Bone marrow (tissue), 2 donors: ENCODE data around the gene TUFT1.
A peak's percentile ranks its signal among the peaks of the same experiment; 100 is the strongest.
"Not testable (repeated sequence)": the region's sequence is repeated elsewhere in the genome, so short reads cannot be mapped to it uniquely, and the experiment has no call there.

ENCODE experiments used
- DNase-seq, 2 donors: peaks; one replicate each; lab custom pipeline; 2025; lab: John Stamatoyannopoulos, UW

TUFT1 gene

GRCh38 chr1:151512801-151513625, 27.1 kb upstream of the TUFT1 start:
- DNase-seq: no peak

- no peak for DNase-seq
Measured at GRCh38 chr1:151513626-151514121, 26.4 kb upstream of the TUFT1 start.

DNA sequence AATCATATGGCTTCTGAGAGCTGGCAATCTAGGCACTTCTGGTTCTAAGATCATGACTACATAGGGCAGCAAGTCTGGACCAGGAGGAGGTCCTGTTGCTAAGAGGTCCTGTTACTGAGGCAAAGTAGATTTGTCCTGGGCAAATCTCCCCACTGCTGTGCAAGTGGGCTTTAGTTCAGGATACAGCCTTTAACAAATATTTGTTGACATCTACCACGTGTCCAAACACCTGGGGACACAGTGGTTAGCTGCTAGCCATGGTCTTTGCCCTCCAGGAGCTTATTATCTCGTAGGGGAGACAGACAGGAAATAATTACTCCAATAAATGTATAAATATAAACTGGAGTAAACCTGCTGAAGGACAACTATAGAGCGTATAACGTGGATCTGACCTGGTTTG, 25.7 kb upstream of the TUFT1 start:
- DNase-seq: no peak

GRCh38 chr1:151515265-151515664, 24.8 kb upstream of the TUFT1 start:
- no peak for DNase-seq

DNA sequence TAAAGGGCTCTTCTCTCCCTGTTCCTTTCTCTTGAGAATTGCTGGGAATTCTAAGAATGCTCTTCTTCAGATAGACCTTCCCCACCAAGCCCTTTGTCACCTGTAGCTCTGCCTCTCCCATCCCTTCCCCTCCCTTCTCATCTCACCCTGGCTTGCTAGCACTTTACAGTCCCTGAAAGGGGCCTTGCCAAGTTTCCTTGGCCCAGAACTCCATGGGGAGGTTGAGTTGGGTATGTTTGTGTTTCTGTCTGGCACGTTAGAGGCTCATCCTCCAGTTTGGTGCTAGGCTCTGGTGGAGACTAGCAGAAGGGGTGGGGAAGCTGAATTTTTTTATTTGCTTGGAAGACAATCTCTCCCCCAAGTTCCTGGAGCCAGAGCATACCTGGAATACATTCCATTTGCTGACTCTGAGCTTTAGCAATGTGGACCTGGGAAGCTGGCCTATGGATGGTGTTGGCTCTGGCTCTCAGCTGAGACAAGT, 24.0 kb upstream of the TUFT1 start:
- no peak for DNase-seq

- DNase-seq: no peak
Measured at GRCh38 chr1:151518431-151518830, 21.7 kb upstream of the TUFT1 start.

DNA sequence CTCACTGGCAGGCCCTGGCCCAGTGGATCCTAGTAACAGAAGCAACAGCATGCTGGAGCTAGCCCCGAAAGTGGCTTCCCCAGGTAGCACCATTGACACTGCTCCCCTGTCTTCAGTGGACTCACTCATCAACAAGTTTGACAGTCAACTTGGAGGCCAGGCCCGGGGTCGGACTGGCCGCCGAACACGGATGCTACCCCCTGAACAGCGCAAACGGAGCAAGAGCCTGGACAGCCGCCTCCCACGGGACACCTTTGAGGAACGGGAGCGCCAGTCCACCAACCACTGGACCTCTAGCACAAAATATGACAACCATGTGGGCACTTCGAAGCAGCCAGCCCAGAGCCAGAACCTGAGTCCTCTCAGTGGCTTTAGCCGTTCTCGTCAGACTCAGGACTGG, 21.2 kb upstream of the TUFT1 start:
- no peak for DNase-seq

- no peak for DNase-seq
Measured at GRCh38 chr1:151519667-151520066, 20.4 kb upstream of the TUFT1 start.

GRCh38 chr1:151520359-151520758, 19.8 kb upstream of the TUFT1 start:
- no peak for DNase-seq

DNA sequence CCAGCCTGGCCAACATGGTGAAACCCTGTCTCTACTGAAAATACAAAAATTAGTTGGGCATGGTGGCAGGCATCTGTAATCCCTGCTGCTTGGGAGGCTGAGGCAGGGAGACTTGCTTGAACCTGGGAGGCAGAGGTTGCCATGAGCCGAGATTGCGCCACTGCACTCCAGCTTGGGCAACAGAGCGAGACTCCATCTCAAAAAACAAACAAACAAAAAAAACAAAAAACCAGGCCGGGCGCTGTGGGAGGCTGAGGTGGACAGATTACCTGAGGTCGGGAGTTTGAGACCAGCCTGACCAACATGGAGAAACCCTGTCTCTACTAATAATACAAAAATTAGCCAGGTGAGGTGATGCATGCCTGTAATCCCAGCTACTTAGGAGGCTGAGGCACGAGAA, 17.7 kb upstream of the TUFT1 start:
- not testable (repeated sequence) for DNase-seq

- DNase-seq: no peak
Measured at GRCh38 chr1:151523326-151523725, 16.8 kb upstream of the TUFT1 start.

DNA sequence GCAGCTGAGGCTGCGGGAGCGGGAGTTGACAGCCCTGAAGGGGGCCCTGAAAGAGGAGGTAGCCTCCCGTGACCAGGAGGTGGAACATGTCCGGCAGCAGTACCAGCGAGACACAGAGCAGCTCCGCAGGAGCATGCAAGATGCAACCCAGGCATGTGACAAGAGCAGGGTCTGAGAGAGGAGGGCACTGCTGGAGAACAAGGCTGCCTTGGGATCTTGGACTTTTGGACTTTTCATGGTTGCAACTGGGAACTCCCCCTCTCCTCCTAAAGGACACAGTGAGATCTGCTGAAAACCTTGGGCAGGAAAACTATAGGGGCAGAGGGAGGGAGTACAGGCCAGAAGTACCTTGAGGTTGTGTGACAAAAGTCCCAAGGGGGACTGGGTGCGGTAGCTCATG, 15.4 kb upstream of the TUFT1 start:
- no peak for DNase-seq

- DNase-seq: no peak
Measured at GRCh38 chr1:151526735-151527525, 13.2 kb upstream of the TUFT1 start.

GRCh38 chr1:151529211-151529702, 10.9 kb upstream of the TUFT1 start:
- DNase-seq: no peak

GRCh38 chr1:151529781-151530180, 10.3 kb upstream of the TUFT1 start:
- DNase-seq: no peak

DNA sequence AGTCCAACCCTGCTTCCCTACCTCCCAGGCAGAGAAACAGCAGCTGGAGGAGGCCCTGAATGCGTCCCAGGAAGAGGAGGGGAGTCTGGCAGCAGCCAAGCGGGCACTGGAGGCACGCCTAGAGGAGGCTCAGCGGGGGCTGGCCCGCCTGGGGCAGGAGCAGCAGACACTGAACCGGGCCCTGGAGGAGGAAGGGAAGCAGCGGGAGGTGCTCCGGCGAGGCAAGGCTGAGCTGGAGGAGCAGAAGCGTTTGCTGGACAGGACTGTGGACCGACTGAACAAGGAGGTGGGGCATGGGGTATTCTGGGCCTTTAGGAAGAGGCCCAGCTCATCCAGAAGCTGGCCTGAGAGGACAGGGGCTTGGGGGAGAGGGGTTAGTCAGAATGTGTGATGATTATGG, 9.6 kb upstream of the TUFT1 start:
- no peak for DNase-seq

DNA sequence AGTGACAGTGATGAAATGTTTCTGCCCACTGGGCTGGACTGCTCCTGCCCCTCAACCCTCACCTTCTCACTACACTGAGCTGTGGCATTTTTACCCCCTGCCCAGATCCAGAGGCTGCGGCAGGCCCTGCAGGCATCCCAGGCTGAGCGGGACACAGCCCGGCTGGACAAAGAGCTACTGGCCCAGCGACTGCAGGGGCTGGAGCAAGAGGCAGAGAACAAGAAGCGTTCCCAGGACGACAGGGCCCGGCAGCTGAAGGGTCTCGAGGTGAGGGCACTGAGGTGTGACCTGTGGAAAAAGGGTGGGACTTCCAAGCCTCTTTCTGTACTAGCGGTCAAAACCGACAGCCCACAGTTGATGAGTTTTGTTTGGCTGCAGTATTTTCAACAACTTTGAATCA, 6.2 kb upstream of the TUFT1 start:
- no peak for DNase-seq

DNA sequence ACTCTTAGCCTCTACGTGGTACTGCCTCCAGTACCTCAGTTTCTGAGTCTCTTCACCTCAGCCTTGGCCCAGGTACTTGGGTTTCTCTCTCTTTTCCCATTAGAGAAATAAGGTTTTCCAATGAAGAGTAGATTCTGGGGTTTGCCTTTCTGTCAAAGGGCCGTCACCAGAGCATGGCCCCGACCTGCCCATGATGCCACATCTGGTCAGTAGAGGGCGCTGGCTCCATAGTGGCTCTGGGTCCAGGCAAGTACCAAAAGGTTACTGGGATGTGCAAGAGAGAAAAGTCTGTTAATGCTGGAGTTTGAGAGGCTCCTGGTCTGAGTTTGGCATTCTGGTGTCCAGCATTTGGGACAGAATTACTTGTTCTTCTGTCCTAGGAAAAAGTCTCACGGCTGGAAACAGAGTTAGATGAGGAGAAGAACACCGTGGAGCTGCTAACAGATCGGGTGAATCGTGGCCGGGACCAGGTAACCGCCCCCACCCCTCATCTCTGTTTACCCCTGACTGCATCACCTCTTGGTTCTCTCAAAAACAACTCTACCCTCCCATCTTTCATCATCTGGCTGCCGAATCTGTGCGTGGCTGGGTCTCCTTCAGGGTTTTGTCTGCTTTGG, 5.3 kb upstream of the TUFT1 start:
- DNase-seq: peak; percentile 53

DNA sequence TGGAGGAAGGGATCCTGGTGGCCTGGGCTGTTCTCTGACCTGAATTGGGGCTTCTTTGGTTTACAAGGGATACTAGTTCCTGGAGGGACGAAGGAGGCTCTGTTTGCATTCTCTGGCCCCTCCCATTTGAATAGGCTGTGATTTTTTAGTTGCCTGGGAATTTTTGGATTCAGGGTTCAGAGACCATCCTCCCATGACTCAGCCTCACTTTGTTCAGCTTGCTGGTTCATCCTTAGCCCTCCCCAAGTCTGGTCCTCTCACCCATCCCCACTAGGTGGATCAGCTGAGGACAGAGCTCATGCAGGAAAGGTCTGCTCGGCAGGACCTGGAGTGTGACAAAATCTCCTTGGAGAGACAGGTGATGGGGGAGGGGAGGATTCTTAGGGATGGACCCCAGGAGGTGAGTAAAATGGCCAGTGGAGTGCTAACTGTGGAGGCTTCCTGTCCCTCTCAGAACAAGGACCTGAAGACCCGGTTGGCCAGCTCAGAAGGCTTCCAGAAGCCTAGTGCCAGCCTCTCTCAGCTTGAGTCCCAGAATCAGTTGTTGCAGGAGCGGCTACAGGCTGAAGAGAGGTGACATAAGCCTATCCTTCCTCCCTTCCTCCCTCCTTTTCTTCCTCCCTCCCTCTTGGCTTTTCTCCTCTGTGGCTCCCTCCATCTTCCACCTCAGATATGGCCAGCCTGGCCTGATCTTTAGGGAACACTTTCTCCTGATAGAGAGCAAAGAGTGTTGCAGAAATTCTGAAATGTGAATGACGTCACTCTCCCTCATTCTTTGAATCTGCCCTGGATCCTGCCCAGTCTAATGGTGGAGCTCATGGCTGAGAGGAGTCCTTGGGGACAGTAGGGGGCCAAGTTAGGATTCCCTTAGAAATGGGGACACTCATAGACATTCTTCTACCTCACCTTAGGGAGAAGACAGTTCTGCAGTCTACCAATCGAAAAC, 4.5 kb upstream of the TUFT1 start:
- DNase-seq: no peak

DNA sequence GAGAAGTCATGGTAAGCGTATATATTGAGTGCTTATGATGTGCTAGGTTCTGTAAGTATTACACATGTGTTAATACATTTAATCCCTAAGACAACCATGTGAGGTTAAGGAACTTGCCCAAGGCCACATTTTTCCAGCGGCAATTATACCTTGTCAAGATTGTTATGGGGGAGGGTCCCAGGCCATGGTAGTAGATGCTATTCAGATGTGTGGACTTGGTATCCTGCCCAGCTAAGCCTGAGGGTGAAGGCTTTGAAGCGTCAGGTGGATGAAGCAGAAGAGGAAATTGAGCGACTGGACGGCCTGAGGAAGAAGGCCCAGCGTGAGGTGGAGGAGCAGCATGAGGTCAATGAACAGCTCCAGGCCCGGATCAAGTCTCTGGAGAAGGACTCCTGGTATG, 3.6 kb upstream of the TUFT1 start:
- no peak for DNase-seq

GRCh38 chr1:151537112-151537511, 3.0 kb upstream of the TUFT1 start:
- DNase-seq: no peak
